H1 (cell line): ENCODE measurements around the gene MRS2. TPM values are rescaled to one million over a fixed set of nuclear protein-coding genes. Genes with fewer than 3 reads are reported as not detected.

ENCODE experiments used
- CTCF ChIA-PET: fragments of 300-600 bp; sonication (Branson Sonifier 250); formaldehyde crosslinking; loops from one replicate; lab custom pipeline; 2021; ENCODE audit not compliant: partially characterized antibody; lab: Charles Lee
- POLR2A ChIA-PET: fragments of 300-600 bp; sonication (Branson Sonifier 250); formaldehyde crosslinking; loops from one replicate; lab custom pipeline; 2021; ENCODE audit warnings: inconsistent platforms; ENCODE audit not compliant: partially characterized antibody; lab: Charles Lee
- DNase-seq, 2 experiments: peaks; one replicate each; pipeline versions ENCODE4 v3.0.0 to v3.0.0-alpha.2; 2010 to 2022; ENCODE audit warnings: low spot score in 2 of 2, low read depth in 1 of 2, mixed read lengths in 1 of 2
- FAIRE-seq: peaks from 2 replicates; lab custom pipeline; 2011; peaks lifted over from hg19 to GRCh38; lab: Jason Lieb, UNC
- H2AFZ ChIP-seq: 2 replicates; pipeline ENCODE4 v1.8.1; 2012; ENCODE audit warnings: low read length, inconsistent platforms
- H2AK5ac ChIP-seq: 2 replicates; pipeline ENCODE4 v1.6.1; 2013; ENCODE audit warnings: low read depth, low read length
- H2BK120ac ChIP-seq: replicated peaks from 2 replicates; pipeline ENCODE3; 2013; ENCODE audit warnings: low read depth, low read length, inconsistent platforms
- H2BK12ac ChIP-seq: 2 replicates; pipeline ENCODE4 v1.6.1; 2013; ENCODE audit warnings: low read depth, low read length
- H2BK15ac ChIP-seq: 2 replicates; pipeline ENCODE4 v1.6.1; 2013; ENCODE audit warnings: low read length
- H2BK20ac ChIP-seq: 2 replicates; pipeline ENCODE4 v1.6.1; 2013; ENCODE audit warnings: low read length
- H2BK5ac ChIP-seq: 2 replicates; pipeline ENCODE4 v1.6.1; 2013; ENCODE audit warnings: low read depth, low read length
- H3K14ac ChIP-seq: 2 replicates; pipeline ENCODE4 v1.6.1; 2013; ENCODE audit warnings: inconsistent platforms; ENCODE audit not compliant: insufficient read length
- H3K18ac ChIP-seq: 2 replicates; pipeline ENCODE4 v1.6.1; 2013; ENCODE audit warnings: low read length; ENCODE audit errors: extremely low read depth
- H3K23ac ChIP-seq: 2 replicates; pipeline ENCODE4 v1.6.1; 2013; ENCODE audit warnings: inconsistent platforms; ENCODE audit not compliant: insufficient read length
- H3K23me2 ChIP-seq: 2 replicates; pipeline ENCODE4 v1.6.1; 2013; ENCODE audit warnings: low read depth, low read length
- H3K27ac ChIP-seq: 2 replicates; pipeline ENCODE4 v1.6.1; 2011; ENCODE audit warnings: low read depth, low read length, inconsistent platforms
- H3K27me3 ChIP-seq, 4 experiments: replicated peaks in 1 of 4; 1 replicate in 1 of 4; 2 replicates in 3 of 4; pipeline versions ENCODE4 v1.6.1 to v1.8.1; 2011 to 2013; ENCODE audit warnings: low read length in 3 of 4, mild to moderate bottlenecking in 3 of 4, inconsistent platforms in 2 of 4, mixed read lengths in 2 of 4, moderate library complexity in 1 of 4; ENCODE audit not compliant: control insufficient read depth in 3 of 4, insufficient read depth in 3 of 4; ENCODE audit errors: extremely low read depth in 1 of 4
- H3K36me3 ChIP-seq, 4 experiments: 2 replicates each; pipeline versions ENCODE4 v1.6.1 to v1.8.1; 2011 to 2013; ENCODE audit warnings: mild to moderate bottlenecking in 4 of 4, low read length in 3 of 4, moderate library complexity in 2 of 4, control low read depth in 1 of 4, inconsistent platforms in 1 of 4; ENCODE audit not compliant: insufficient read depth in 4 of 4, control insufficient read depth in 2 of 4
- H3K4ac ChIP-seq: replicated peaks from 2 replicates; pipeline ENCODE3; 2013; ENCODE audit warnings: low read length, low read depth, mixed read lengths, inconsistent platforms; ENCODE audit not compliant: insufficient read length
- H3K4me1 ChIP-seq, 4 experiments: replicated peaks in 1 of 4; 1 replicate in 1 of 4; 2 replicates in 3 of 4; pipeline versions ENCODE4 v1.6.1 to v1.8.1; 2011 to 2013; ENCODE audit warnings: low read length in 3 of 4, inconsistent platforms in 2 of 4, mixed read lengths in 1 of 4; ENCODE audit not compliant: insufficient read depth in 4 of 4, control insufficient read depth in 3 of 4
- H3K4me2 ChIP-seq, 2 experiments: 2 replicates each; pipeline versions ENCODE4 v1.6.1 to v1.8.1; 2011 to 2013; ENCODE audit warnings: low read depth in 2 of 2, low read length in 2 of 2, control low read depth in 1 of 2, inconsistent platforms in 1 of 2, mild to moderate bottlenecking in 1 of 2; ENCODE audit not compliant: insufficient read depth in 1 of 2
- H3K4me3 ChIP-seq, 4 experiments: fragments of 200-600, 300-600 bp in 1 of 4; sonication (generic), shearing (Covaris generic), sonication (Bioruptor Twin) in 1 of 4; 2 replicates each; pipeline versions ENCODE4 v1.5.1 to v1.8.1; 2011 to 2016; ENCODE audit warnings: low read length in 4 of 4, low read depth in 3 of 4, control low read depth in 2 of 4, inconsistent platforms in 2 of 4, mild to moderate bottlenecking in 2 of 4, mixed read lengths in 1 of 4, moderate library complexity in 1 of 4; ENCODE audit not compliant: insufficient read depth in 2 of 4; ENCODE audit errors: extremely low read depth in 1 of 4
- H3K56ac ChIP-seq: replicated peaks from 2 replicates; pipeline ENCODE3; 2013; ENCODE audit warnings: low read depth, mild to moderate bottlenecking, mixed read lengths, low read length, inconsistent platforms; ENCODE audit not compliant: insufficient read length
- H3K79me1 ChIP-seq: 2 replicates; pipeline ENCODE4 v1.6.1; 2013; ENCODE audit warnings: low read depth, low read length, control low read depth
- H3K79me2 ChIP-seq, 2 experiments: 2 replicates each; pipeline versions ENCODE4 v1.6.1 to v1.8.1; 2012 to 2013; ENCODE audit warnings: low read length in 2 of 2, mild to moderate bottlenecking in 2 of 2, inconsistent platforms in 1 of 2; ENCODE audit not compliant: insufficient read depth in 2 of 2, control insufficient read depth in 1 of 2
- H3K9ac ChIP-seq, 4 experiments: replicated peaks in 1 of 4; 1 replicate in 1 of 4; 2 replicates in 3 of 4; pipeline versions ENCODE4 v1.6.1 to v1.8.1; 2011 to 2013; ENCODE audit warnings: low read depth in 3 of 4, low read length in 3 of 4, control low read depth in 2 of 4, mild to moderate bottlenecking in 2 of 4, moderate library complexity in 2 of 4, inconsistent platforms in 1 of 4; ENCODE audit errors: extremely low read depth in 1 of 4
- H3K9me3 ChIP-seq, 2 experiments: 2 replicates each; pipeline versions ENCODE4 v1.6.1 to v1.8.1; 2012 to 2013; ENCODE audit warnings: mild to moderate bottlenecking in 2 of 2, moderate library complexity in 2 of 2, control low read depth in 1 of 2, inconsistent platforms in 1 of 2, low read depth in 1 of 2, low read length in 1 of 2, mixed read lengths in 1 of 2; ENCODE audit not compliant: insufficient read depth in 2 of 2
- H4K20me1 ChIP-seq, 2 experiments: replicated peaks in 1 of 2; 2 replicates each; pipeline versions ENCODE3 to v1.8.1; 2011 to 2013; ENCODE audit warnings: inconsistent platforms in 2 of 2, low read length in 2 of 2, mild to moderate bottlenecking in 1 of 2; ENCODE audit not compliant: insufficient read depth in 2 of 2, control insufficient read depth in 1 of 2
- H4K5ac ChIP-seq: 2 replicates; pipeline ENCODE4 v1.6.1; 2013; ENCODE audit warnings: low read length, low read depth, mixed read lengths, inconsistent platforms; ENCODE audit not compliant: insufficient read length
- H4K8ac ChIP-seq: 2 replicates; pipeline ENCODE4 v1.8.0; 2013; ENCODE audit warnings: mild to moderate bottlenecking, moderate library complexity, low read length, inconsistent platforms; ENCODE audit not compliant: insufficient read depth; ENCODE audit errors: extremely low read depth
- H4K91ac ChIP-seq: replicated peaks from 2 replicates; pipeline ENCODE3; 2013; ENCODE audit warnings: low read length, mixed read lengths, inconsistent platforms; ENCODE audit not compliant: insufficient read length
- JUND ChIP-seq: IDR thresholded peaks from 2 replicates; pipeline ENCODE4 v1.6.1; 2011; ENCODE audit warnings: mild to moderate bottlenecking, improper control_type of control experiment, low read length
- POU5F1 ChIP-seq: IDR thresholded peaks from 2 replicates; pipeline ENCODE4 v1.6.1; 2011; ENCODE audit warnings: low read depth, mild to moderate bottlenecking, low read length, moderate library complexity
- WGBS, 2 experiments: shearing (Covaris generic) in 1 of 2; methylation state at CpG; one replicate each; pipeline versions ENCODE4 v1.1.6 to v1.1.7; 2013 to 2015; ENCODE audit warnings: low lambda C conversion rate in 2 of 2, mixed read lengths in 2 of 2, inconsistent platforms in 1 of 2, low coverage in 1 of 2, missing lambda C conversion rate in 1 of 2; ENCODE audit not compliant: insufficient replicate concordance in 2 of 2, insufficient coverage in 1 of 2, insufficient read length in 1 of 2; ENCODE audit errors: extremely low coverage in 1 of 2, missing lambda C conversion rate in 1 of 2; 5-methylcytosine and 5-hydroxymethylcytosine counted together
- polyA plus RNA-seq, 7 experiments: library from polyadenylated mRNA; depleted of rRNA in 3 of 7; stranded (reverse) in 5 of 7; unstranded in 2 of 7; fragments of >200 nt in 5 of 7; fragments of 200-250 nt in 2 of 7; gene quantifications; 1 replicate in 5 of 7; 2 replicates in 1 of 7; 4 replicates in 1 of 7; pipeline versions ENCODE4 v1.2.1 to v1.2.3, GENCODE V29; 2011 to 2013; ENCODE audit warnings: missing spikeins in 2 of 7, mixed read lengths in 2 of 7
- total RNA-seq: library from RNA; stranded (reverse); fragmentation: NEBNext Ultra II Directional; extraction: Animal tissue kit (Norgen Biotek cat#: 25700); gene quantifications from 2 replicates; pipeline ENCODE4 v1.2.1, GENCODE V29; 2021

The MRS2 gene
- total and polyA plus RNA-seq, 2 of the 8 experiments (the other 6 are each of a cell fraction or from before 2014, with no cell fraction given): 51.2 to 67.5 TPM

DNA sequence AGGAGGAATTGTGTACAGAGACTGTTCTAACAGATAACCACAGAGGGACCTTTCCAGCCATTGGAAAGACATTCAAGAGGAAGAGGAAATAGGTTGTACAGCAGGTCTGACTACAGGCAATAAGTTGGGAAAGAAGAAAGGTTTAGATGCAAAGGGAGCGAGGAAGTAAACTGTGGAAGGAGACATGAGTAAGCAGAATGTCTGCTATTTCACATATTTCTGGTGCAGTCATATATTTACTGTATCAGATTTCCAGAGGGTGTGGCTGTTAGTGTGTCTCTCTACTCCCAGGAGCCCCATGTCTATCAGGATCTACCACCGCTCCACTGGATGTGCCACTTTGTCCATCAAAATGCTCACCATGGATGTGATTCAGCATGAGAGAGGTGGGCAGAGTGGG lies 25.9 kb downstream of the MRS2 start:
- H3K4ac ChIP-seq: no peak overlapping the region
- no peak overlapping the region for H3K56ac ChIP-seq
- H2BK20ac ChIP-seq: no peak overlapping the region
- ChIA-PET POLR2A (interaction anchor here (1.0 to 4.6 kb wide), 5 partner anchors 13 to 217 kb away, joined by 4 to 16 read pairs (median 7); partner anchors contain the start of genes ALDH5A1, KIAA0319 and MRS2), CTCF (interaction anchor here (1.0 to 1.1 kb wide), 2 partner anchors 20 to 279 kb away, joined by 3 read pairs; no protein-coding TSS in a partner anchor)
- FAIRE-seq: no peak
- peaks cover 2 to 24% (median 19%) of the 10 kb centered on the region in 4 experiments; a peak in 7 of 8 replicates for H3K36me3 ChIP-seq
- H4K20me1 ChIP-seq: no peaks in the 10 kb centered on the region
- H3K27me3 ChIP-seq: no peaks in the 10 kb centered on the region
- H3K79me2 ChIP-seq: no peaks in the 10 kb centered on the region
- H3K23ac ChIP-seq: no peak overlapping the region
- no peak overlapping the region for H3K14ac ChIP-seq
- H2AFZ ChIP-seq: no peak overlapping the region
- no peak overlapping the region for H3K18ac ChIP-seq
- no peak overlapping the region for H4K91ac ChIP-seq
- no peak overlapping the region for H4K5ac ChIP-seq
- H3K4me2 ChIP-seq: no peak overlapping the region
- no peak overlapping the region for H2BK12ac ChIP-seq
- H3K27ac ChIP-seq: no peak overlapping the region
- no peaks in the 10 kb centered on the region for H3K23me2 ChIP-seq
- no peaks in the 10 kb centered on the region for H3K9me3 ChIP-seq
- H2BK120ac ChIP-seq: no peak overlapping the region
- no peaks in the 10 kb centered on the region for H3K4me1 ChIP-seq
- no peak overlapping the region for H4K8ac ChIP-seq
- no peak overlapping the region for H2BK5ac ChIP-seq
- TF ChIP-seq JUND: no peak
- TF ChIP-seq POU5F1: no peak
- H3K4me3 ChIP-seq: no peak overlapping the region
- H2AK5ac ChIP-seq: no peak overlapping the region
- no peak overlapping the region for H2BK15ac ChIP-seq
- WGBS, 2 experiments: 83% methylated on average over 2 of the region's 2 CpGs; no CpG with 5 or more reads in 1 of the 2 experiments
- no peaks in the 10 kb centered on the region for H3K79me1 ChIP-seq
- no peak overlapping the region for H3K9ac ChIP-seq
- no peak for DNase-seq
